Measurements from ENCODE around the gene KCND2. TPM values are rescaled to one million over a fixed set of nuclear protein-coding genes. Genes with fewer than 3 reads are reported as not detected.

KCND2 gene
- total RNA-seq, 1 donor from 2014 or later: 2.9 TPM

- DNase-seq (ENCODE audit: low spot score): no peak
- H3K4me2 ChIP-seq: no peak overlapping the region
- no peaks in the 10 kb centered on the region for H3K9me3 ChIP-seq (ENCODE audit: low read depth)
- no peaks in the 10 kb centered on the region for H3K36me3 Mint-ChIP-seq
- H3K9ac ChIP-seq: no peak overlapping the region
- H2AFZ ChIP-seq (replicated peaks): no peak overlapping the region
- no peak overlapping the region for H3K4me3 ChIP-seq
- no peaks in the 10 kb centered on the region for H3K9me3 Mint-ChIP-seq
- no peaks in the 10 kb centered on the region for H3K4me1 ChIP-seq
- no peaks in the 10 kb centered on the region for H3K79me2 ChIP-seq (ENCODE audit: low read depth)
- no peak overlapping the region for H3K27ac Mint-ChIP-seq
- TF ChIP-seq CTCF (IDR thresholded peaks at IDR 0.05) (no peak), EZH2 (IDR thresholded peaks at IDR 0.05) (no peak), EZH2phosphoT487 (IDR thresholded peaks at IDR 0.05) (no peak)
- H3K4me3 Mint-ChIP-seq: no peak overlapping the region
- no peaks in the 10 kb centered on the region for H3K36me3 ChIP-seq
- no peak overlapping the region for H3K27ac ChIP-seq
- no peaks in the 10 kb centered on the region for H4K20me1 ChIP-seq (ENCODE audit: low read depth)
- H3K4me1 Mint-ChIP-seq: peaks cover 3% of the 10 kb centered on the region
- H3K27me3 Mint-ChIP-seq (ENCODE audit: insufficient read depth, low read depth): peaks cover under 1% of the 10 kb centered on the region
- H3K27me3 ChIP-seq: no peaks in the 10 kb centered on the region
- H3F3A ChIP-seq (ENCODE audit: low read depth): no peaks in the 10 kb centered on the region
Measured at GRCh38 chr7:120442838-120443237, 169.9 kb downstream of the KCND2 start.

- Mint-ChIP-seq H3K4me3 (no peak overlapping the region), H3K4me1 (peaks cover 3% of the 10 kb centered on the region), H3K36me3 (no peaks in the 10 kb centered on the region), H3K9me3 (no peaks in the 10 kb centered on the region), H3K27me3 (ENCODE audit: insufficient read depth, low read depth) (no peaks in the 10 kb centered on the region), H3K27ac (no peak overlapping the region)
- no peak overlapping the region for H2AFZ ChIP-seq (replicated peaks)
- H3K27ac ChIP-seq: no peak overlapping the region
- DNase-seq (ENCODE audit: low spot score): no peak
- H3K9ac ChIP-seq: no peak overlapping the region
- no peaks in the 10 kb centered on the region for H3K36me3 ChIP-seq
- no peaks in the 10 kb centered on the region for H3K79me2 ChIP-seq (ENCODE audit: low read depth)
- H3F3A ChIP-seq (ENCODE audit: low read depth): no peaks in the 10 kb centered on the region
- no peaks in the 10 kb centered on the region for H4K20me1 ChIP-seq (ENCODE audit: low read depth)
- H3K27me3 ChIP-seq: no peaks in the 10 kb centered on the region
- no peaks in the 10 kb centered on the region for H3K9me3 ChIP-seq (ENCODE audit: low read depth)
- TF ChIP-seq EZH2phosphoT487 (IDR thresholded peaks at IDR 0.05) (no peak), EZH2 (IDR thresholded peaks at IDR 0.05) (no peak), CTCF (IDR thresholded peaks at IDR 0.05) (no peak)
- H3K4me2 ChIP-seq: no peak overlapping the region
- H3K4me1 ChIP-seq: no peaks in the 10 kb centered on the region
- H3K4me3 ChIP-seq: no peak overlapping the region
Measured at GRCh38 chr7:120444650-120445049, 171.7 kb downstream of the KCND2 start.

- no peak overlapping the region for H2AFZ ChIP-seq (replicated peaks)
- H3K4me1 ChIP-seq: no peaks in the 10 kb centered on the region
- TF ChIP-seq EZH2 (IDR thresholded peaks at IDR 0.05) (no peak), EZH2phosphoT487 (IDR thresholded peaks at IDR 0.05) (no peak), CTCF (IDR thresholded peaks at IDR 0.05) (no peak)
- no peaks in the 10 kb centered on the region for H3K9me3 ChIP-seq (ENCODE audit: low read depth)
- no peaks in the 10 kb centered on the region for H3K27me3 Mint-ChIP-seq (ENCODE audit: insufficient read depth, low read depth)
- H3K27ac ChIP-seq: no peak overlapping the region
- no peaks in the 10 kb centered on the region for H3K79me2 ChIP-seq (ENCODE audit: low read depth)
- H3K4me2 ChIP-seq: no peak overlapping the region
- no peak for DNase-seq (ENCODE audit: low spot score)
- H3K4me3 Mint-ChIP-seq: no peak overlapping the region
- no peaks in the 10 kb centered on the region for H3K36me3 ChIP-seq
- no peaks in the 10 kb centered on the region for H3K27me3 ChIP-seq
- H3K27ac Mint-ChIP-seq: no peak overlapping the region
- no peaks in the 10 kb centered on the region for H3K9me3 Mint-ChIP-seq
- no peak overlapping the region for H3K9ac ChIP-seq
- no peaks in the 10 kb centered on the region for H4K20me1 ChIP-seq (ENCODE audit: low read depth)
- H3K4me3 ChIP-seq: no peak overlapping the region
- no peaks in the 10 kb centered on the region for H3F3A ChIP-seq (ENCODE audit: low read depth)
- H3K4me1 Mint-ChIP-seq: peaks cover 3% of the 10 kb centered on the region
- no peaks in the 10 kb centered on the region for H3K36me3 Mint-ChIP-seq
Measured at GRCh38 chr7:120445276-120445675, 172.3 kb downstream of the KCND2 start.
